NB4 (cell line): ENCODE results near the gene LDLRAD4.
"Not testable (repeated sequence)": the region's sequence is repeated elsewhere in the genome, so short reads cannot be mapped to it uniquely, and the experiment has no call there.

Experiments used
- TF ChIP-seq, protein P1 (sequence below): IDR thresholded peaks from one replicate; pipeline ENCODE4 v1.5.1; 2012; ENCODE audit warnings: low read depth, low read length
- TF ChIP-seq, protein P2 (sequence below): IDR thresholded peaks from 2 replicates; pipeline ENCODE4 v1.6.1; 2011; ENCODE audit warnings: low read depth, low read length

- TF ChIP-seq, protein P1, sequence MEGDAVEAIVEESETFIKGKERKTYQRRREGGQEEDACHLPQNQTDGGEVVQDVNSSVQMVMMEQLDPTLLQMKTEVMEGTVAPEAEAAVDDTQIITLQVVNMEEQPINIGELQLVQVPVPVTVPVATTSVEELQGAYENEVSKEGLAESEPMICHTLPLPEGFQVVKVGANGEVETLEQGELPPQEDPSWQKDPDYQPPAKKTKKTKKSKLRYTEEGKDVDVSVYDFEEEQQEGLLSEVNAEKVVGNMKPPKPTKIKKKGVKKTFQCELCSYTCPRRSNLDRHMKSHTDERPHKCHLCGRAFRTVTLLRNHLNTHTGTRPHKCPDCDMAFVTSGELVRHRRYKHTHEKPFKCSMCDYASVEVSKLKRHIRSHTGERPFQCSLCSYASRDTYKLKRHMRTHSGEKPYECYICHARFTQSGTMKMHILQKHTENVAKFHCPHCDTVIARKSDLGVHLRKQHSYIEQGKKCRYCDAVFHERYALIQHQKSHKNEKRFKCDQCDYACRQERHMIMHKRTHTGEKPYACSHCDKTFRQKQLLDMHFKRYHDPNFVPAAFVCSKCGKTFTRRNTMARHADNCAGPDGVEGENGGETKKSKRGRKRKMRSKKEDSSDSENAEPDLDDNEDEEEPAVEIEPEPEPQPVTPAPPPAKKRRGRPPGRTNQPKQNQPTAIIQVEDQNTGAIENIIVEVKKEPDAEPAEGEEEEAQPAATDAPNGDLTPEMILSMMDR, result not testable (repeated sequence)
- TF ChIP-seq, protein P2, sequence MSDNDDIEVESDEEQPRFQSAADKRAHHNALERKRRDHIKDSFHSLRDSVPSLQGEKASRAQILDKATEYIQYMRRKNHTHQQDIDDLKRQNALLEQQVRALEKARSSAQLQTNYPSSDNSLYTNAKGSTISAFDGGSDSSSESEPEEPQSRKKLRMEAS, result not testable (repeated sequence)
These were observed 257.8 kb downstream of the LDLRAD4 start for GRCh38 chr18:13476312-13476711.
